NCI-H187 treated with DMSO at 0.1 percent for 48 hours (cell line): Measurements from ENCODE around the gene ABCA1.
"Not testable (repeated sequence)": the region's sequence is repeated elsewhere in the genome, so short reads cannot be mapped to it uniquely, and the experiment has no call there.

Experiments
- DNase-seq: peaks from one replicate; lab custom pipeline; 2025; lab: John Stamatoyannopoulos, UW

ABCA1 gene

DNA sequence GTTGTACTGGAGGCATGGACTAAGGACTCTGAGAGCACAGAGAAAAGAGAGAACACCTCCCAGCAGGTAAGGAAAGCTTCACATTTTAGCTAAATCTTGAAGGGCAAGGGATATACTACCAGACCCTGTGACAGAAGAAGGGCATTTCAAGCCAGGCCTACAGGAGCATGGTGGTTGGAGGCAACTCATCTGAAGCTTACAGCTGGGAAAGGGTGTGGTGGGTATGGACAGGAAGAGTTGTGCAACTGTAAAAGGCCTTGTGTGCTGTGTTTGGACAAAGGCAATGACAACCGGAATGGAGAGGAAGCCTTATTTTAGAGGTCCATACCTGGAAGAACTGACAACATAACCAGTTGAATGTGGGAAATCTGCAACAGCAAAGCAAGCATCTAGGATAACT lies 132.9 kb downstream of the ABCA1 start:
- DNase-seq: no peak

- no peak for DNase-seq
These were observed 133.9 kb downstream of the ABCA1 start for GRCh38 chr9:104794070-104794469.

GRCh38 chr9:104788251-104788650 lies 139.7 kb downstream of the ABCA1 start:
- no peak for DNase-seq

DNA sequence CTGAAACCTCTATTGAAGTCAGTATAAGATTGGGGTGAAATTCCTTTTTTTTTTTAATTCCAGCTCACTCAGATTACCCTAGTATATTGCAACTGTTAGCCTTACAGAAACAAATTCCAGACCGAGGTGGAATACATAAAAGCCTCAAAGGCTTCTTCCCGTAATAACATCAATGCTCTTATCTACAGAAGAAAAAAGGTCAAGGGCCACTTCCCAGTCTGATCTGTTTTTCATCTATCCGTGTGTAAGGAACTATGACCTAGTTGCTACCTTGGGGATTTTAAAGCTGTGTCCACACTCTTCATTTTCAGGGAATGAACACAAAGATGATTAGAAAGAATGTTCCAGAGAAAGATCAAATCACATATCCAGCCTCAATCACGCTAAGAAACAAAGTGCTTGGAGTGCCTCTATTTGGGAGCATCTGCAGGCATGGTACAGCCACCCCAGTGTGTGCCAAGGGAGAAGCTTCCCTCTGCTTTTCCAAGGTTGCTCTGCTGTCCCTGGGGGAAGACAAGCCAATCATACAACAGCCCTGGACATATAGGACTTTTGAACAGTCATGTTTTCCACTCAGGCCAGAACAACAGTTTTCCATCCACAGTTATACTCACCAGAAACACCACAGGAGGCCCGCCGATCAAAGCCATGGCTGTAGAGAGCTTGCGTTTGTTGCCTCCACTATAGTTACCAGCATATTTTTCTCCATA lies 140.5 kb downstream of the ABCA1 start:
- DNase-seq: no peak

DNA sequence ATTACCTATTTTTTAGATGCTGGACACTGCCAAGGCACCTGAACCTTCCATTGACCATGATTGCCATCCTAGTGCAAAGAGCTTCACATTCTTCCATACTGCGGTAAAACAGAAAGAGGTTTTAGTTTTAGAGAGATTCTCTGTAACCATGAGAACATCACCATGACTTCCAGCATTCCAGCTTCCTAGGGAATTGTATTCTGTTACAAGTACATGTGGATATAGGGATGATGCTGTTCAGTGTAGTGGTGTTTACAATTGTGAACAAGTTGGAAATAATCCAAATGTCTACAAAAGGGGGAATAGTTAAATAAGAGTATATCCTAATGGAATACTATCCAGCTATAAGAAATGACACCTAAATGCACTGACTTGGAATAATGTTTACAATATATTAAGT lies 141.7 kb downstream of the ABCA1 start:
- DNase-seq: no peak

DNA sequence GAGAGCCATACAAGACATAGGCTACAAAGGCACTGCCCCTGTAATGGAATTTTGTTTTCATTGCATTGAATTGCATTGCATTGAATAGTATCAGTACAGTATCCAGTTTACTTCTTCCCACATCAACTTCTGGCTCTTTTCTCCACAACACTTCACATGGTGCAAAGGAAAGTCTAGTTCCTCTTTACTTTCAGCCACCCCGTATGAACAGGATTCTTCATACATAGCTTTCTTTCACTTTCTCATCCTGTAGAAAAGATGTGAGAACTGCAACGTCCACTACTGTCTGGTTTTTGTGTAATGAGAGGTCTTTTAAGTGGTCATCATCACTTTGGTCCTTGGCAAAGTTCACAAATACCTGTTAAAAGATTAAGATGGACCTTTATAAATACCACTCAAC lies 143.9 kb downstream of the ABCA1 start:
- DNase-seq: no peak

DNA sequence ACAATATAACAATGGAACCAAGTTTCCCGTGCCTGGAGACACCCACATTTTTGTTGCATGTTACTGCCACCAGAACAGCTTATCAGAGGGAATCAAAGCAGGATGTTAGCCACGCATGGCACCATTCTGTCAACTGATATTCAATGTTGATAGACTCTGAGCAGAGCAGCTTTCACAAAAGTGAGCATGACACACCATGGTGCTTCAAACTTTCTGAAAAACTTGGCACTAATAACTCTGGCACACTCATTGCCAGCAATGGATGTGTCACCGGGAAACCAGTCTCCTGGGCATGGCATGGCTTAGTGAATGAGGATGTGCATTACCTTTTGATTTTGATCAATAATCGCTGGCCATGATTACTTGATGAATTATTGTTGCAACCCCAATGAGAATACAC lies 144.4 kb downstream of the ABCA1 start:
- no peak for DNase-seq

DNA sequence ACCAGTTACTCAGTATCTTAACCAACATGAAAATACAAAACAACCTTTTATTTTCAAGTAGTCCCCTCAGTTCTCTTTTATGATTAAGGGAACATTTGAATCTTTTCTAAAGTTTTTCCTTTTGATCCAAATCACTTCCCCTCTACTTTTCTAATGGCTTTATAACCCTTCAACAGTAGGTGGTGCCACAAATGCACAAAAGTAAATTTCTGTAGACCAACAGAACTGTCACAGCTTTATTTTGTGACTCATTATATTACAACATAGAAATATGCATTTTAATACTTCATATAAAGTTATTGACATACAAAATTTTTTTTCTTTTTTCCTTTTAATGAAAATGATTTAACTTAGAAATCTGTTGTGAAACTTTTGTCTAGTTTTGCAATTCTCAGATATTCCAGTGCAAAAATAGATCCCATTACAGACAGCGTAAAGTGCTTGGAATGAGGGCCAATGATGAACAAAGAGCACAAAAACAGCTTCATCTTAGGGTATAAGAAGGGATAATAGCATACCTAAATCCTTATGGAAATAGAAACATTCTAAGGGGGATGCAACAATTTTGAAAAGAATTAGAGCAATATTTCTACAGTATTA lies 147.1 kb downstream of the ABCA1 start:
- no peak for DNase-seq

DNA sequence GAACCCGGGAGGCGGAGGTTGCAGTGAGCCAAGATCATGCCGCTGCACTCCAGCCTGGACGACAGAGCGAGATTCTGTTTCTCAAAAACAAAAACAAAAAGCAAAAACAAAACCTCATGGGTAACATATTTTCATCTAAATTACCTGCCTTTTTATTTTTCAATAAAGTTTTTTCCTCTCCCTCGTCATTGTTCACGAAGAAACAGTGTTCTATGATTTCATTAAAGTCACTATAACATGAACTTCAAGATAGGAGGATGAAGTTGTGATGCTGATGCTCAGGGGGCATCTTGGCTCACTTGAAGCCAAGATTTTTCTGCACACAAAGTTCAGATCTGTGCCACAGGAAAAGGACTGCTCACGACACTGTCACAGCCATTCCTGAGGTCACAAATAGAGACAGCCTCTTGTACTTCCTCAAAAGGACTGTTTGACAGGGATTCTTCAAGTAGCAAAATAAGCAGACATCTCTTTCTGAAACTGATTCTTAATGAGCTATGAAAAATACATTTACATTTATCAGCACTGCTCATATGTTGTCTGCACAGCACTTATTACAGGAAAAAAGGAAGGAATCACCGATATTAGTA lies 147.9 kb downstream of the ABCA1 start:
- no peak for DNase-seq

- DNase-seq: no peak
These were observed 148.6 kb downstream of the ABCA1 start for GRCh38 chr9:104779334-104779733.

DNA sequence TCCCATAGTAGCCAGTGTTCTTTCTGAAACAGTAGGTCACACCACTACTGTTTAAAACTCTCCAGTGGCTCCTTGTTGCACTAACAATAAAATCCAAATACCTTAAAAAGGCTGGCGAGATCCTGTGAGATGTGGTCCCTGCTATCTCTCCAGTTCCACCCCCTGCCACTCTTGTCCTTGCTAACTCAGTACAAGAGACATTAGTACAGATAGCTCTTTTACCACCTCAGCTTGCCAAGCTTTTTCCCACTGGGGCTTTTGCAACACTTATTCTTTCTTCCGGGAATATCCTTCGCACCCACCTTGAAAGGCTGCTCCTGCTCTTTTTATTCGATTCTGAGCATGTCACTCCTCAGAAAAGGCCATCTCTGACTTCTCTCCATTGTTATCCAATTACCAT lies 149.2 kb downstream of the ABCA1 start:
- DNase-seq: no peak

DNA sequence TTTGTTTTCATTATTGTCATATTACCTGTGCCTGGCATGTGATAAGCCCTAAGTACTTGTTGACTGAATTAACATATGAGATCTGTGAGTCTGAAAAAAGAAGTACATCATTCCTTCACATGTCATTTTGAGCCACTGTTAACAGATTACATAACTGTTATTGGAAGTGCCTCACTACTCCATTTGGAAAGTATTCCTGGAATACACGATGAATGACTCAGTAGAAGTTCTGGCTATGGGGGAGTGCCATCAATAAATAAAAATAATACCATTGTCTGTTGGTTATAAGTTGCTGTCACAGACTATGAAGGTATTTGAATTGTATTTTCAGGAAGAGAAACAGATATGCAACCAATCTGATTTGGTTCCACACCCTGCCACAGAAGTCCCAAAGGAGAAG lies 151.2 kb downstream of the ABCA1 start:
- DNase-seq: no peak

DNA sequence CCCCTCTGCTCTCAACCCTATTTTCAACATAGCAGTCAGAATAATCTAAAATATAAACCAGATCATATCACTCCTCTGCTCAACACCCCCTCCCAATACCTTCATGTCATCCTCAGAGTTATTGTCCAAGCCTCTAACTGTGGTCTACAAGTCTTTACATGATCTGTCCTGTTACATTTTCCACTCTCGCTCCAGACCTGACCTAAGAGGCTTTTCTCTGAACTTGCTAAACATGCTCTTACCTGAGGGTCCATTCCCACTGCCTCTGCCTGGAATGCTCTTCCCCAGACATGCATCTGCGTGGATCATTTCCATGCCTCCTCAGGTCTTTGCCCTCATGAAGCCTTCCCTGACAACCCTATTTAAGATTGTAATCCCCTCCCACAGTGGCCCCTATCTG lies 152.0 kb downstream of the ABCA1 start:
- DNase-seq: no peak

- no peak for DNase-seq
These were observed 152.4 kb downstream of the ABCA1 start for GRCh38 chr9:104775574-104775936.

GRCh38 chr9:104774831-104775573 lies 153.0 kb downstream of the ABCA1 start:
- no peak for DNase-seq

DNA sequence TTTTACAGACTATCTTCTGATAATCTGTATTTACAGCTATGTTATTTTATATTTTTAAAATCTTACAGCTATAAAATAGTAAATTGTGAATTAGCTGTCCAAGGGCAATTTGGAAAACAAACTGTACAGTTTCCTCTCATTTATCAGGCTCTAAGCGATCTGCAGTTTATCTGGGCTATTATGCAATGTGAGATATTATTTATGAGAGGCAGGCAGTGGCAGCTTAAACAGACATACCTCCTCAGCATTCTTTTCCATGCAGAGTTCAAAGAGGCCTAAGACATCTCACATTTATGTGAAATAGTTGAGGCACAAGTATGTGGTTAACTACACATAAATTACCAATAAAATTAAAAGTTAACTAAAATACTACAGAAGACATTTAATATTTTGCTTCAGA lies 153.8 kb downstream of the ABCA1 start:
- no peak for DNase-seq

- no peak for DNase-seq
These were observed 155.0 kb downstream of the ABCA1 start for GRCh38 chr9:104772714-104773510.

- no peak for DNase-seq
These were observed 158.3 kb downstream of the ABCA1 start for GRCh38 chr9:104769655-104770054.

- DNase-seq: not testable (repeated sequence)
These were observed 158.9 kb downstream of the ABCA1 start for GRCh38 chr9:104769029-104769428.

GRCh38 chr9:104767507-104767906 lies 160.4 kb downstream of the ABCA1 start:
- DNase-seq: no peak

DNA sequence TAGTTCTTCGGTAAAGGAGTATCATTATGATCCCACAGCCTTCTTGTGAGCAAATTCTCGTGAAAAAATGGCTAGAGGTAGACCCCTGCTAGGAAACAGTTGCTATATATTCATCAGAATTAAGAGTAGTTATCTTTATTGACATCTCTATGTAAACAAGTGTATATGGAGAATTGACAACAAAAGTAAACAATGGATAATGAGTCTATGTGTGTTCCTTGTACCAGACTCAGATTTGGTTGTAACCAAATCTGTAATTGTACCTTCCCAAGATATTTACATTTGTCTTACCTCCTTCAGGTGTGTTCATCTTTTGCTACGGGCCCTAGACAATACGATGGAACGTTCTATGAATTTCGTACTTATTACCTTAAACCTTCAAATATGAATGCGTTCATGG lies 161.9 kb downstream of the ABCA1 start:
- DNase-seq: no peak

DNA sequence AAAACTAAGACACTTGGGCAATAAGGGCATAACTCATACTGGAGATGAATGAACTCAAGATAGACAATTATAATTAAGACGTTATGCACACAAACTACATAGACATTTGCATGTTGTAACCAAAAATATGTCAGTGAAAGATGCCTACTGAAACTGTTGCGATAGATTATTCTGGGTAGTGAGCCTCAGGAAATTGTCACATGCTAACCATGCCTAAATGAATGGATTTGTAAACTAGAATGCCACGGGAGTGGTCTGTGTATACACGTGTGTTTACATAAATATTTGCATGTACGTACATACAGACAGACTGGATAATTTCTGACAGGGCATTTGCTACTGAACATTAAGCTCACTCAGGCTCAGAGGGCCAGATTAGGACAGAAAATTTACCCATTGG lies 162.8 kb downstream of the ABCA1 start:
- DNase-seq: no peak
